Mesenchymal stem cell (in vitro differentiated cells and primary cell): ENCODE data around the gene UGT3A1.

ENCODE experiments used
- DNase-seq: peaks from one replicate; pipeline ENCODE4 v3.0.0-alpha.2; 2013
- H2AFZ ChIP-seq: one replicate; pipeline ENCODE4 v1.6.1; 2013; ENCODE audit warnings: low read depth, mild to moderate bottlenecking, control low read depth, inconsistent platforms, low read length, moderate library complexity
- H2AK5ac ChIP-seq: 2 replicates; pipeline ENCODE4 v1.6.1; 2013; ENCODE audit warnings: low read length, moderate library complexity, mild to moderate bottlenecking, inconsistent platforms; ENCODE audit not compliant: severe bottlenecking
- H2BK120ac ChIP-seq: one replicate; pipeline ENCODE4 v1.6.1; 2013; ENCODE audit warnings: low read depth, mild to moderate bottlenecking, inconsistent platforms, low read length, moderate library complexity
- H2BK12ac ChIP-seq, 2 experiments: one replicate each; pipeline ENCODE4 v1.6.1; 2013; ENCODE audit warnings: inconsistent platforms in 2 of 2, low read length in 2 of 2, mild to moderate bottlenecking in 2 of 2, moderate library complexity in 2 of 2, control low read depth in 1 of 2
- H2BK15ac ChIP-seq: one replicate; pipeline ENCODE4 v1.6.1; 2013; ENCODE audit warnings: mild to moderate bottlenecking, low read depth, inconsistent platforms; ENCODE audit not compliant: poor library complexity, severe bottlenecking
- H2BK5ac ChIP-seq: 2 replicates; pipeline ENCODE4 v1.6.1; 2013; ENCODE audit warnings: low read depth, mild to moderate bottlenecking, low read length, control low read depth, inconsistent platforms; ENCODE audit not compliant: poor library complexity, severe bottlenecking
- H3K14ac ChIP-seq, 2 experiments: one replicate each; pipeline ENCODE4 v1.6.1; 2013; ENCODE audit warnings: inconsistent platforms in 2 of 2, low read length in 2 of 2, control low read depth in 1 of 2, mild to moderate bottlenecking in 1 of 2, moderate library complexity in 1 of 2
- H3K18ac ChIP-seq, 2 experiments: one replicate each; pipeline ENCODE4 v1.6.1; 2013; ENCODE audit warnings: inconsistent platforms in 2 of 2, low read length in 2 of 2, control low read depth in 1 of 2, low read depth in 1 of 2, mild to moderate bottlenecking in 1 of 2
- H3K23ac ChIP-seq, 2 experiments: one replicate each; pipeline ENCODE4 v1.6.1; 2013; ENCODE audit warnings: inconsistent platforms in 2 of 2, low read length in 2 of 2, mild to moderate bottlenecking in 2 of 2, moderate library complexity in 2 of 2, control low read depth in 1 of 2
- H3K27ac ChIP-seq: 2 replicates; pipeline ENCODE4 v1.5.1; 2013; ENCODE audit warnings: mild to moderate bottlenecking, moderate library complexity, low read length, control low read depth, inconsistent platforms; ENCODE audit not compliant: poor library complexity, severe bottlenecking
- H3K27me3 ChIP-seq, 2 experiments: 2 replicates each; pipeline versions ENCODE4 v1.6.1 to v1.7.0; 2013; ENCODE audit warnings: low read length in 2 of 2, mild to moderate bottlenecking in 2 of 2, moderate library complexity in 2 of 2, control low read depth in 1 of 2, inconsistent platforms in 1 of 2; ENCODE audit not compliant: control insufficient read depth in 1 of 2, insufficient read depth in 1 of 2
- H3K36me3 ChIP-seq, 2 experiments: 2 replicates each; pipeline versions ENCODE4 v1.6.1 to v1.7.0; 2013; ENCODE audit warnings: low read length in 2 of 2, control low read depth in 1 of 2, inconsistent platforms in 1 of 2, low read depth in 1 of 2, mild to moderate bottlenecking in 1 of 2; ENCODE audit not compliant: insufficient read depth in 2 of 2, control insufficient read depth in 1 of 2
- H3K4ac ChIP-seq, 2 experiments: one replicate each; pipeline ENCODE4 v1.6.1; 2013; ENCODE audit warnings: inconsistent platforms in 2 of 2, low read length in 2 of 2, mild to moderate bottlenecking in 2 of 2, moderate library complexity in 2 of 2, control low read depth in 1 of 2, low read depth in 1 of 2
- H3K4me1 ChIP-seq: 2 replicates; pipeline ENCODE4 v1.6.1; 2013; ENCODE audit warnings: low read depth, low read length, control low read depth; ENCODE audit not compliant: control insufficient read depth, insufficient read depth
- H3K4me2 ChIP-seq: 2 replicates; pipeline ENCODE4 v1.6.1; 2013; ENCODE audit warnings: low read length, mild to moderate bottlenecking, inconsistent platforms; ENCODE audit not compliant: poor library complexity, severe bottlenecking
- H3K4me3 ChIP-seq, 2 experiments: 2 replicates each; pipeline versions ENCODE4 v1.5.1 to v1.7.0; 2013; ENCODE audit warnings: low read length in 2 of 2, mild to moderate bottlenecking in 2 of 2, control low read depth in 1 of 2, low read depth in 1 of 2; ENCODE audit not compliant: insufficient read depth in 1 of 2
- H3K79me1 ChIP-seq: replicated peaks from 2 replicates; pipeline ENCODE4 v1.6.1; 2013; ENCODE audit warnings: mild to moderate bottlenecking, control low read depth, low read length, inconsistent platforms; ENCODE audit not compliant: poor library complexity, severe bottlenecking
- H3K9ac ChIP-seq: 2 replicates; pipeline ENCODE4 v1.7.0; 2013; ENCODE audit warnings: mild to moderate bottlenecking, low read length, moderate library complexity
- H3K9me3 ChIP-seq: 2 replicates; pipeline ENCODE4 v1.7.0; 2013; ENCODE audit warnings: mild to moderate bottlenecking, low read length; ENCODE audit not compliant: control insufficient read depth
- H4K8ac ChIP-seq: one replicate; pipeline ENCODE4 v1.6.1; 2013; ENCODE audit warnings: inconsistent platforms, mild to moderate bottlenecking, low read length, moderate library complexity
- H4K91ac ChIP-seq: one replicate; pipeline ENCODE4 v1.6.1; 2013; ENCODE audit warnings: mild to moderate bottlenecking, low read length, inconsistent platforms
- WGBS: methylation state at CpG from one replicate; pipeline ENCODE4 v1.1.7; 2013; ENCODE audit warnings: mixed read lengths; 5-methylcytosine and 5-hydroxymethylcytosine counted together

Gene UGT3A1

GRCh38 chr5:35926389-35927051 is 64.7 kb downstream of the UGT3A1 start:
- peak overlapping the region in 1 of 2 experiments; percentile 49 for H2BK12ac ChIP-seq
- no peak overlapping the region for H2BK15ac ChIP-seq

GRCh38 chr5:35924950-35925722 is 66.1 kb downstream of the UGT3A1 start:
- Histone ChIP-seq H2BK15ac (no peak overlapping the region), H2AK5ac (no peak overlapping the region), H2BK120ac (no peak overlapping the region), H2BK12ac (peak overlapping the region in 1 of 2 experiments; percentile 71), H3K9ac (peak overlapping the region; percentile 53), H3K4me3 (peak overlapping the region in 1 of 2 experiments; percentile 60), H3K9me3 (no peaks in the 10 kb centered on the region), H4K8ac (no peak overlapping the region), H2BK5ac (no peak overlapping the region), H3K14ac (no peak overlapping the region), H3K4me1 (peaks cover 4% of the 10 kb centered on the region), H3K27me3 (peaks cover 13 to 31% of the 10 kb centered on the region in 2 experiments), H3K36me3 (no peaks in the 10 kb centered on the region), H3K4me2 (no peak overlapping the region), H3K23ac (no peak overlapping the region), H2AFZ (no peak overlapping the region), H3K27ac (no peak overlapping the region), H3K79me1 (no peaks in the 10 kb centered on the region), H3K4ac (no peak overlapping the region), H4K91ac (no peak overlapping the region), H3K18ac (peak overlapping the region in 1 of 2 experiments; percentile 46)
- WGBS: 17% methylated on average over 20 of the region's 21 CpGs
- peak; percentile 66 for DNase-seq

More at GRCh38 chr5:35926389-35927051, 64.7 kb downstream of the UGT3A1 start:
- no peak overlapping the region for H3K14ac ChIP-seq
- H3K4ac ChIP-seq: no peak overlapping the region
- no peak overlapping the region for H3K18ac ChIP-seq
- H3K27ac ChIP-seq: no peak overlapping the region
- WGBS: 46% methylated on average over 13 of the region's 13 CpGs
- H3K27me3 ChIP-seq: peaks cover 13 to 31% of the 10 kb centered on the region in 2 experiments
- H3K4me2 ChIP-seq: no peak overlapping the region
- no peak overlapping the region for H2AFZ ChIP-seq
- H4K91ac ChIP-seq: no peak overlapping the region
- no peak overlapping the region for H3K23ac ChIP-seq
- no peak overlapping the region for H2BK5ac ChIP-seq
- H2BK120ac ChIP-seq: no peak overlapping the region
- no peak overlapping the region for H4K8ac ChIP-seq
- H2AK5ac ChIP-seq: no peak overlapping the region
- no peaks in the 10 kb centered on the region for H3K9me3 ChIP-seq
- peaks cover 4% of the 10 kb centered on the region for H3K4me1 ChIP-seq
- H3K79me1 ChIP-seq: no peaks in the 10 kb centered on the region
- DNase-seq: peak; percentile 60
- no peaks in the 10 kb centered on the region for H3K36me3 ChIP-seq
- no peak overlapping the region for H3K9ac ChIP-seq
- H3K4me3 ChIP-seq: peak overlapping the region in 1 of 2 experiments; percentile 61

GRCh38 chr5:35924122-35924949 is 66.9 kb downstream of the UGT3A1 start:
- H3K23ac ChIP-seq: no peak overlapping the region
- H3K79me1 ChIP-seq: no peaks in the 10 kb centered on the region
- no peak overlapping the region for H2AFZ ChIP-seq
- 69% methylated on average over 9 of the region's 10 CpGs for WGBS
- H2BK15ac ChIP-seq: no peak overlapping the region
- H2BK120ac ChIP-seq: no peak overlapping the region
- peaks cover 4% of the 10 kb centered on the region for H3K4me1 ChIP-seq
- DNase-seq: peak; percentile 25
- no peak overlapping the region for H4K8ac ChIP-seq
- no peak overlapping the region for H2AK5ac ChIP-seq
- no peak overlapping the region for H2BK5ac ChIP-seq
- no peaks in the 10 kb centered on the region for H3K36me3 ChIP-seq
- no peak overlapping the region for H2BK12ac ChIP-seq
- peaks cover 13 to 31% of the 10 kb centered on the region in 2 experiments for H3K27me3 ChIP-seq
- H3K14ac ChIP-seq: no peak overlapping the region
- H3K18ac ChIP-seq: no peak overlapping the region
- H3K4ac ChIP-seq: no peak overlapping the region
- no peak overlapping the region for H3K9ac ChIP-seq
- no peak overlapping the region for H3K4me2 ChIP-seq
- no peak overlapping the region for H4K91ac ChIP-seq
- no peaks in the 10 kb centered on the region for H3K9me3 ChIP-seq
- peak overlapping the region in 1 of 2 experiments; percentile 60 for H3K4me3 ChIP-seq
- H3K27ac ChIP-seq: no peak overlapping the region
